BJ (cell line): ENCODE data around the gene UBTD1. TPM values are rescaled to one million over a fixed set of nuclear protein-coding genes. Genes with fewer than 3 reads are reported as not detected.

ENCODE experiments used
- CTCF ChIA-PET: fragments of 350-600 bp; formaldehyde crosslinking; extraction: SDS; loops from one replicate; lab custom pipeline; 2021; ENCODE audit warnings: antibody characterized with exemption, inconsistent platforms; lab: Yijun Ruan, JAX
- POLR2A ChIA-PET: fragments of 300-600 bp; sonication (Branson Sonifier 250); formaldehyde crosslinking; extraction: SDS; loops from one replicate; lab custom pipeline; 2021; ENCODE audit warnings: antibody characterized with exemption; lab: Charles Lee
- DNase-seq: peaks from one replicate; pipeline ENCODE4 v3.0.0-alpha.2; 2011; ENCODE audit warnings: low read depth
- H3K27me3 ChIP-seq: 2 replicates; pipeline ENCODE4 v1.6.0; 2011; ENCODE audit warnings: low read length; ENCODE audit not compliant: control insufficient read depth, insufficient read depth
- H3K36me3 ChIP-seq: 2 replicates; pipeline ENCODE4 v1.5.1; 2011; ENCODE audit warnings: low read length; ENCODE audit not compliant: control insufficient read depth, insufficient read depth
- H3K4me3 ChIP-seq: 2 replicates; pipeline ENCODE4 v1.5.1; 2011; ENCODE audit warnings: low read depth, mild to moderate bottlenecking, control low read depth, low read length
- CTCF ChIP-seq: IDR thresholded peaks from 2 replicates; pipeline ENCODE4 v1.5.1; 2011; ENCODE audit warnings: low read depth, mild to moderate bottlenecking, control low read depth, inconsistent platforms, low read length, moderate library complexity; ENCODE audit not compliant: insufficient read depth
- polyA plus RNA-seq: library from polyadenylated mRNA; depleted of rRNA; stranded (reverse); fragments of >200 nt; gene quantifications from 2 replicates; pipeline ENCODE4 v1.2.3, GENCODE V29; 2011

The UBTD1 gene
- polyA plus RNA-seq, 1 experiment = 39.0 TPM

DNA sequence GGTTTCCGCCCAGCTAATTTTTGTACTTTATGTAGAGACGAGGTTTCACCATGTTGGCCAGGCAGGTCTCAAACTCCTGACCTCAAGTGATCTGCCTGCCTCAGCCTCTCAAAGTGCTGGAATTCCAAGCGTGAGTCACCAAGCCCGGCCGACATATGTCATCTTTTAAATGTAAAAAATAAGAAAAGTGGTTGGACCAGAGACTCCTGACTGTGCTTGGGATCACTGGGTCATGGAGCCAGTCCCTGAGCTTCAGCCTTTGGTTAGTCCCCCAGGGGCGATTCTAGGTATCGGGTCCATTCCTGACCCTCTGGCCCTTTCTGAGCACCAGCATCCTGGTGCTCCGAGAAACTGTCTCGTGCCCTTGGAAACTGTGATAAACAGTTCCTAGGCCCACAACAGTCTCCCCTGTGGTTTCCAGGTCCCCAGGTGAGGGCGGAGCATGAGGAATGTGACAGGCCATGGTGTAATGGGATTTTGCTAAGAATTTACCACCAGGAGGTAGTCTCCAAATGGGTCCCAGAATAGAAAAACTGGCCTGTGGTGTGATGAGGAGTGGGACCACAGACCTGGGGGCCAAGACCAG lies 32.8 kb downstream of the UBTD1 start:
- Histone ChIP-seq H3K4me3 (no peak overlapping the region), H3K27me3 (no peaks in the 10 kb centered on the region), H3K36me3 (no peaks in the 10 kb centered on the region)
- no peak for TF ChIP-seq CTCF
- ChIA-PET CTCF (interaction anchor here (0.9 to 1.0 kb wide), 2 partner anchors 22 to 69 kb away, joined by 3 read pairs; no protein-coding TSS in a partner anchor), POLR2A (no interaction called here)
- DNase-seq = no peak

- TF ChIP-seq CTCF = no peak
- Histone ChIP-seq H3K4me3 (no peak overlapping the region), H3K36me3 (no peaks in the 10 kb centered on the region), H3K27me3 (no peaks in the 10 kb centered on the region)
- POLR2A ChIA-PET = interaction anchor here (1.2 kb wide), 1 partner anchor 34 kb away, joined by 7 read pairs; the partner anchor contains the start of gene UBTD1
- no peak for DNase-seq
- CTCF ChIA-PET = interaction anchor here (1.1 to 3.1 kb wide), 5 partner anchors 11 to 80 kb away, joined by 3 to 43 read pairs (median 5); no protein-coding TSS in a partner anchor
Measured at GRCh38 chr10:97532935-97533671, 34.4 kb downstream of the UBTD1 start.

DNA sequence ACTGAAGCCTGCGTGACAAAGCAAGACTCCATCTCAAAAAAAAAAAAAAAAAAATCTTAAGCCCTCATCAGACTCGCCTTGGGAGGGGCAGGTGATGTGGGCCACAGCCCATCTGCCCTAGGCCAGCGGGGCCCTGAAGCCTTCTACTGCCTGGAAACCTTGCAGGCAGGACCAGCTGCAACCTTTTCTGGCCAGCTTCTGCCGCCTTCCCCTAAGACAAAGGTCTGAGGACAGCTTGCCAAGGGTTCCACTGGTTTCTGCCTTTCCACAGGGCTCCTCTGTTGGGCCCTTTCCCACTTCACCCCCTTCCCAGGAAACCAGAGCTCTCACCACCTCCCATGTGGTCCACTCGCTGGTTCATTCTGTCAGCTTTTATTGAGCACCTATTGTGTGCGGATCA lies 35.2 kb downstream of the UBTD1 start:
- TF ChIP-seq CTCF = no peak
- DNase-seq = no peak
- POLR2A ChIA-PET = interaction anchor here (0.6 kb wide), 1 partner anchor 115 kb away, joined by 3 read pairs; no protein-coding TSS in a partner anchor
- CTCF ChIA-PET = interaction anchor here (1.0 to 3.1 kb wide), 11 partner anchors 12 to 111 kb away, joined by 3 to 43 read pairs (median 5); no protein-coding TSS in a partner anchor
- Histone ChIP-seq H3K27me3 (no peaks in the 10 kb centered on the region), H3K36me3 (no peaks in the 10 kb centered on the region), H3K4me3 (no peak overlapping the region)

GRCh38 chr10:97534746-97535367 lies 36.1 kb downstream of the UBTD1 start:
- CTCF ChIA-PET = interaction anchor here (1.0 to 3.1 kb wide), 14 partner anchors 10 to 110 kb away, joined by 3 to 43 read pairs (median 5); no protein-coding TSS in a partner anchor
- Histone ChIP-seq H3K27me3 (no peaks in the 10 kb centered on the region), H3K36me3 (no peaks in the 10 kb centered on the region), H3K4me3 (no peak overlapping the region)
- peak; percentile 66 for TF ChIP-seq CTCF
- DNase-seq = no peak
- POLR2A ChIA-PET = interaction anchor here (0.6 kb wide), 1 partner anchor 114 kb away, joined by 3 read pairs; no protein-coding TSS in a partner anchor
